PFSK-1 (cell line): ENCODE data around the gene RYR3.

Experiments
- FOXP2 ChIP-seq: optimal IDR thresholded peaks from 2 replicates; pipeline ENCODE3; 2011; ENCODE audit warnings: borderline replicate concordance, control low read depth, inconsistent platforms; ENCODE audit not compliant: insufficient read depth; ENCODE audit errors: extremely low read length, extremely low read depth
- POLR2AphosphoS5 ChIP-seq: IDR thresholded peaks from 2 replicates; pipeline ENCODE4 v1.6.1; 2012; ENCODE audit warnings: low read depth, mild to moderate bottlenecking, control low read depth, low read length, moderate library complexity
- SIN3A ChIP-seq: IDR thresholded peaks from 2 replicates; pipeline ENCODE4 v1.6.1; 2012; ENCODE audit warnings: mild to moderate bottlenecking, low read length, moderate library complexity, borderline replicate concordance; ENCODE audit not compliant: insufficient read depth
- TAF1 ChIP-seq: IDR thresholded peaks from 2 replicates; pipeline ENCODE4 v1.6.1; 2012; ENCODE audit warnings: low read length, control low read depth, borderline replicate concordance; ENCODE audit not compliant: insufficient read depth
- TF ChIP-seq, protein P1 (sequence below), 2 experiments: IDR thresholded peaks; 2 replicates each; pipeline versions ENCODE4 v1.6.1 to v1.8.0; 2011 to 2012; ENCODE audit warnings: low read depth in 2 of 2, low read length in 2 of 2, control low read depth in 1 of 2, inconsistent platforms in 1 of 2, mild to moderate bottlenecking in 1 of 2, moderate library complexity in 1 of 2; ENCODE audit not compliant: insufficient read depth in 1 of 2

RYR3 gene

DNA sequence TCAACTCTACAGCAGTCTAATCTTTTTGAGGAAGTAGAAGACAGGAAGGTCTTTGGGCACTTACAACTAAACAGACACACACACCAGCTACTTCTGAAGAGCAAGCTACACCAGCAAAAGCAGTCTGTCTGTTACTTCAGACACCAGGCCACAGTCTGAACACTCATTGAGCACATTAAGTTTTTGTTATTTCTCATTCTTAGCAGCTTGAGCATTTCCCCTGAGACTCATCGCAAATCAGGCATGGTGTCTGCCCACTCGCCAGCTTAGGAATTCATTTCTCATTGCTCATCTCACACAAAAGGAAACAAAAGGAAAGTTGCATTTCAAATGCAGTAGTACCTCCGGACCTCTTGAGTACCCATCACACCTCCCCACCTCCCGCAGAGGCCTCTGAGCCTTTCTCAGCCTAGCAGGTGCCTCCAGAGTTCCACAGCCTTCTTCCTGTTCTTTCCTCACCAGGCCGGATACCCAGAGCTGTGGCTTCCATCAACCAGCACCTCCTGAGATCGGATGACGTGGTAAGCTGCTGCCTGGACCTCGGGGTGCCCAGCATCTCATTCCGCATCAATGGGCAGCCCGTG is 302.0 kb downstream of the RYR3 start:
- TF ChIP-seq POLR2AphosphoS5, result no peak
- no peak for TF ChIP-seq FOXP2
- TF ChIP-seq TAF1, result no peak
- TF ChIP-seq SIN3A, result no peak
- TF ChIP-seq, protein P1, sequence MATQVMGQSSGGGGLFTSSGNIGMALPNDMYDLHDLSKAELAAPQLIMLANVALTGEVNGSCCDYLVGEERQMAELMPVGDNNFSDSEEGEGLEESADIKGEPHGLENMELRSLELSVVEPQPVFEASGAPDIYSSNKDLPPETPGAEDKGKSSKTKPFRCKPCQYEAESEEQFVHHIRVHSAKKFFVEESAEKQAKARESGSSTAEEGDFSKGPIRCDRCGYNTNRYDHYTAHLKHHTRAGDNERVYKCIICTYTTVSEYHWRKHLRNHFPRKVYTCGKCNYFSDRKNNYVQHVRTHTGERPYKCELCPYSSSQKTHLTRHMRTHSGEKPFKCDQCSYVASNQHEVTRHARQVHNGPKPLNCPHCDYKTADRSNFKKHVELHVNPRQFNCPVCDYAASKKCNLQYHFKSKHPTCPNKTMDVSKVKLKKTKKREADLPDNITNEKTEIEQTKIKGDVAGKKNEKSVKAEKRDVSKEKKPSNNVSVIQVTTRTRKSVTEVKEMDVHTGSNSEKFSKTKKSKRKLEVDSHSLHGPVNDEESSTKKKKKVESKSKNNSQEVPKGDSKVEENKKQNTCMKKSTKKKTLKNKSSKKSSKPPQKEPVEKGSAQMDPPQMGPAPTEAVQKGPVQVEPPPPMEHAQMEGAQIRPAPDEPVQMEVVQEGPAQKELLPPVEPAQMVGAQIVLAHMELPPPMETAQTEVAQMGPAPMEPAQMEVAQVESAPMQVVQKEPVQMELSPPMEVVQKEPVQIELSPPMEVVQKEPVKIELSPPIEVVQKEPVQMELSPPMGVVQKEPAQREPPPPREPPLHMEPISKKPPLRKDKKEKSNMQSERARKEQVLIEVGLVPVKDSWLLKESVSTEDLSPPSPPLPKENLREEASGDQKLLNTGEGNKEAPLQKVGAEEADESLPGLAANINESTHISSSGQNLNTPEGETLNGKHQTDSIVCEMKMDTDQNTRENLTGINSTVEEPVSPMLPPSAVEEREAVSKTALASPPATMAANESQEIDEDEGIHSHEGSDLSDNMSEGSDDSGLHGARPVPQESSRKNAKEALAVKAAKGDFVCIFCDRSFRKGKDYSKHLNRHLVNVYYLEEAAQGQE (IDR thresholded peaks at IDR 0.05; ENCODE audit: insufficient read depth in 1 of 2, low read depth in 2 of 2, low read length in 2 of 2), result no peak

DNA sequence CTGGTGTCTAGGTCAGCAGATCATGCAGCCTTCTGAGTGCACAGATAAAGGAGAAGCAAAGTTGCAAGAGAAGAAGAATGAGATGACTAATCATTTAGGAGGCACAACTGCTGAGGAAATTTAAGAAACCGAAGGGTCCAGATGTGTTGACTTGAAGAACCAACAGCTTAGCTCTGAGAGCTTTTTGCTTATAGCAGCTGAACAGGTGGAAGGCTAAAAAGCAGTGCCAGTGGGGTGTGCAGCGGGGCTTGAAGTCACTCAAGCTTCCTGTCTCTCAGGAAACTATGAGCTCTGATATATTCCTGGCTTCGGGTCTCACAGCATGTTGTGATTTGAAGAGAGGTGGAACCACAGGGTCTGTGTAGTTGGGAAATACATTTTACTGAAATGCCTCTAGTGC is 305.7 kb downstream of the RYR3 start:
- TF ChIP-seq, protein P1 (IDR thresholded peaks at IDR 0.05; ENCODE audit: insufficient read depth in 1 of 2, low read depth in 2 of 2, low read length in 2 of 2), result no peak
- TF ChIP-seq FOXP2 (no peak), TAF1 (no peak), SIN3A (no peak), POLR2AphosphoS5 (no peak)

DNA sequence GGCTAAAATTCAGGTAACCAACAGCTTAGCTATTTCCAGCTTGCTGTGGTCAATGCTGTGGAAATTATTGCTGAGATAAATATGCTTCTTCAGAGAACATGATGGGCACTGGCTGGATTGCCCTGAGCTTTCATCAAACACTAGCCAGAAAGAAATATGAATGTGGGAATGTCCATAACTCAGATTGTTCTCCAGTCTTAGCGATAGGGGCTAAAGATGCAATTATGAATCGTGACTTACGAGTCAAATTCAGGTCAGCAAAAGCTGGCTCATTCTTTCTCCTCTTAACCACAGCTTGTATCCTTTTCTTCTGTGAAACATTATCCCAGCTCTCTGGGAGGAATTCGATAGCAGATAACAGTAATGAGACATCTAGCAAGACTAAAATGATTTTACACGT is 307.6 kb downstream of the RYR3 start:
- TF ChIP-seq SIN3A (no peak), TAF1 (no peak), FOXP2 (no peak), POLR2AphosphoS5 (no peak)
- TF ChIP-seq, protein P1 (IDR thresholded peaks at IDR 0.05; ENCODE audit: insufficient read depth in 1 of 2, low read depth in 2 of 2, low read length in 2 of 2), result no peak

DNA sequence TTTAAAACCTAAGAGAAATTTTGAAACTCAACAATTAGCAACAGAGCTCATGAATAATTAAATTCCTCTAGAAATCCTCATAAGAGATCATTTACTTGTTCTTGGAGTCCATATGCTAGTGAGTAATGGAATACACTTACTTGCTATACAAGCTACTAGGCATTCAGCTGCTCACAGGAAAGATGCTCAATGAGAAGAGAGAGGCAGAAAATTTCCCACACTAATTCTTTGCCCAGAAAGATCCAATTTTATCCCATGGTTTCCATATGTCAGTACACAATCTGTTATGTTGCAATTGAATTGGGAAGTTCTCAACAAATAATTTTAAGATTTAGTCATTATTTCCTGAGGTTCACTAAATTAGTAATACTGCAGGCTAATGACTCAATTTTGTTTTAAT is 310.4 kb downstream of the RYR3 start:
- TF ChIP-seq TAF1 (no peak), POLR2AphosphoS5 (no peak)
- TF ChIP-seq, protein P1 (IDR thresholded peaks at IDR 0.05; ENCODE audit: insufficient read depth in 1 of 2, low read depth in 2 of 2, low read length in 2 of 2), result no peak

DNA sequence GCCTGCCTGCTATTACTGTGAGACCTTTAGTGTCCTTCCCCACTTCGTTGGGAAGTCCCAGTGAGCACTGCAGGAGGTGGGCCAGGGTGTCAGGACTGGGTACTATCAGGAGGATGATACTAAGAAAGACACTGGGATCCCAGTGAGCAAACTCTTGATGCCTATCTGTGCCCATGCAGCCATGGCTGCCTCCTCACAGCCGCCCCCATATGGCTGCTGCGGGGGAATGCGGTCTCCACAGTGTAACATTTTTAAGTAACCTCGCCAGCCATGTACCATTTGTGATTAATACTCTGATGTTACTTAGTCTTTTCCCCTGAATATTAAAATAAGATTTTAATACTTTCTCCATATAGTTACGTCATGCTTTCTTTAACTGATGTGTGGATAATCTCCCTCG is 312.2 kb downstream of the RYR3 start:
- TF ChIP-seq FOXP2 (no peak), POLR2AphosphoS5 (no peak), TAF1 (no peak), SIN3A (no peak)
- TF ChIP-seq, protein P1 (IDR thresholded peaks at IDR 0.05; ENCODE audit: insufficient read depth in 1 of 2, low read depth in 2 of 2, low read length in 2 of 2), result no peak
